HTR-8/SVneo (cell line): ENCODE results near the gene KCTD2.
A peak's percentile ranks its signal among the peaks of the same experiment; 100 is the strongest.

Experiments
- DNase-seq: peaks from one replicate; pipeline ENCODE4 v3.0.0; 2011; ENCODE audit warnings: low spot score, mixed read lengths; ENCODE audit not compliant: insufficient read length
- FAIRE-seq: peaks from 2 replicates; lab custom pipeline; 2011; peaks lifted over from hg19 to GRCh38; lab: Jason Lieb, UNC

KCTD2 gene

DNA sequence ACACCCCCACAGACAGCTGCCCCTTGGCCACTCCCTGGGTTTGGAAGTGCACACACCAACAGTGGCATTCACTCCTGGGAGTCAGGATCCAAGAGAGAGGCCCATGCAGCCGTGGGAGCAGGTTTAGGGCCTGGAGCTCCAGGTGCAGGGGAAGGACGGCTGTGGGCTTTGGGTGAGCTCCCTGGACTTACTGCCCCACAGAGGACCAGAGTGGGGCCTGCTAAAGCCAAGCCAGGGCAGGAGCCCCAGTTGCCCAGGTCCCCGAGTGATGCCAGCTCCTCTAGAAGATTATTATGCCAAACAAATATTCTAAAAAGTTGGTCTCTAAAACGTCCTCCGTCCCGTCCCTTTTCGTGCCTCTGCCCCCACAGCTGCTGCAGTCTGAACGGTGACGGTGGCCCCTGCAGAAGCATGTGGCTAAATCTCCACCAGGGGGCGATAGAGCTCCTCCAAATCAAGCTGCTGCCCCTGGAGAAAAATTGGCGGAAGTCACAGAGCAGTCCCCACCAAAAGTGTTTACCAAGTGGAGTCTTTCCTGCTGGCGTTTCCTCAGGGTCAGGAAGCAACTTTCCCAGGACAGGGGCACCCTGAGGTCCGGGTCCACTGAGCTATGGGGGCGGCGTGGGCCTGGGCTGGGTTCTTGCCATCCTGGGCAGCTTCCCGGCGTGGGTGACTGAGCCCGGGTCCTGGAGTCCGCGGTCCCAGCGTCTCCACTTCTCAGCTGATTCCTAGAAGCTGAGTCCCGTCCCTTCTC is 67.0 kb downstream of the KCTD2 start:
- DNase-seq (peak; percentile 92), FAIRE-seq (peak; percentile 86)

- no peak for FAIRE-seq
- no peak for DNase-seq
Measured at GRCh38 chr17:75114552-75115314, 67.7 kb downstream of the KCTD2 start.
